NK-92 (cell line): ENCODE measurements around the gene CHORDC1.
"Not testable (repeated sequence)": the region's sequence is repeated elsewhere in the genome, so short reads cannot be mapped to it uniquely, and the experiment has no call there.

ENCODE experiments used
- DNase-seq: peaks from one replicate; lab custom pipeline; 2025; ENCODE audit not compliant: unreplicated experiment; lab: John Stamatoyannopoulos, UW

The CHORDC1 gene

GRCh38 chr11:90222459-90223247, at the start of gene CHORDC1:
Gene CHORDC1 (minus strand): TSS chr11:90223049. CDS start chr11:90222954, 95 bp downstream.
- DNase-seq: peak; percentile 72

GRCh38 chr11:90257158-90257525, 34.3 kb upstream of the CHORDC1 start:
- DNase-seq: no peak

DNA sequence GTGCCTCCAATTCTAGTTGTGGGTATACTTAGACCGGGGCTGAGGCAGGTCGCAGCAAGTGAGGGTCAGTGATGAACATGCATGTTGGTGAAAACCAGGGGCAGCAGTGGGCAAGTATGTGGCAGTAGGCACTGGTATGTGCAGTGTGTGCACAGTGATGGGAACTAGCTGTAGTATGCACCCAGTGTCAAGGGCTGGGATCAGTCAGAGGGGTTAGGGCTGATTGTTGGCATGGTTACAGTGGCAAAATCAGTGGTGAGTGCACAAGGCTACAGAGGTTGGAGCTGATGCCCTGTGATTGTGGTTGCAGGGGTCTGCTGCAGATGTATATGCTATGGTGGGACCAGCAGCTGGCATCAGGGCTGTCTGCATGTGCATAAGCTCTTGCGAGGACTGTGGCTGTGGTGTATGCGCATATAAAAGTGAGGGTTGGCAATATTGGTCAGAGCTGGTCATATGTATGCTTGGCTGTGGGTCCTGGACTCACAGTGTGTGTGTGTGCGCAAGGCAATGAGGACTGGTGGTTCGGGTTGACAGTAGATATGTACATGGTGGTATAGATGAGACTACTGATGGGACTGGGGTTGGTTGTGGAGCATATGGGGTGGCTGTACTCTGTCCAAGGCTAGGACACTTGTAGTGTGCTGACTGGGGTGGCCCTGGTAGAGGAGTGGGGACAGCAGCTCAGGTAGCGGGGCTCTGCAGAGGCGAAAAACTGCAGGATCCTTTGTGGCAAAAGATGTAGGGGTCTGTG, 33.7 kb upstream of the CHORDC1 start:
- no peak for DNase-seq

DNA sequence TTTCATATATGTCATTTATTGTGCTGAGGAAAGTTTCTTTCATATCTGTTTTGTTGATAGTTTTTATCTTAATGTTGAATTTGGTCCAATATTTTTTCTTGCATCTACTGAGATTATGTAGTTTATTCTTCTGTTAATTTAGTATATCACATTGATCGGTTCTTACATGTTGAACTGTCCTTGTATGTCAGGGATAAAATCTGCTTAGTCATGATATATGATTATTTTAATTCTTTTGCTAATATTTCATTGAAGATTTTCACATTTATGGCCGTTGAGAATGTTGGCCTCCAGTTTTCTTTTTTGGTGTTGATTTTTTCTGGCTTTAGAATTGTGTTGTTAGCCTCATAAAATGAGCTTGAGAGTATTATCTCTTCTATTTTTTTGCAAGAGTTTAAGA, 31.2 kb upstream of the CHORDC1 start:
- no peak for DNase-seq

DNA sequence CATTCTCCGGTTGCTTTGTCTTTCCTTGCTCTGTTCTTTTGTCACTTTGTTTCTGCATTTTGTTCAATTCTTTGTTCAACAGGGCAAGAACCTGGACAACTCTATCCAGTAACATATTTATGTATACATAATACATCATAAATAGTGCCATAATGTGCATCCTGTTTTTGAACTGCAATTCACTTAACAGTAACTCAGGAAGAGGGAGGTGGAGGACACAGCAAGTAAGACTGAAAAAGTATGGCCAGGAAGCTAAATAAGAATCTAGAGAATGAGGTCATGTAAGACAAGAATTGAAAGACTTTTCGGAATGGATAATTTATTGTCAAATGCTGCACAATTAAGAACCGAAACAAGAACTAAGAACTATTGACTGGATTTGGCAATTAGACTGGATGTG, 29.2 kb upstream of the CHORDC1 start:
- no peak for DNase-seq

GRCh38 chr11:90251599-90251998, 28.8 kb upstream of the CHORDC1 start:
- no peak for DNase-seq

- DNase-seq: no peak
Observed at GRCh38 chr11:90250970-90251369, 28.1 kb upstream of the CHORDC1 start.

DNA sequence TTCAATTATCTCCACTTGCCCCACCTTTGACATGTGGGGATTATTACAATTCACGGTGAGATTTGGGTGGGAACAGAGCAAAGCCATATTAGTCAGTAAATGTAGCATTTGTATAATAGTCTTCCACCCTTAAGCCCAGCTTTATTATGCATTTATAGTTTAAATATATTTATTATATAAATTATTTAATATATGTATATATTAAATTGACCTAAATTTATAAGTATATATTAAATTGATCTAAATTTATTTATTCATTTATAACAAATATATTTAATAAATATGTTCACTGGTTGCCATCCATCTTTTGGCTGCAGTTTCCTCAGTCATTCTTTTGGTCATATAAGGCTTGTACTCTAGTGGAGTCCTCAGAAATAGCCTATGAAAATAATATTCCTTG, 23.6 kb upstream of the CHORDC1 start:
- no peak for DNase-seq

DNA sequence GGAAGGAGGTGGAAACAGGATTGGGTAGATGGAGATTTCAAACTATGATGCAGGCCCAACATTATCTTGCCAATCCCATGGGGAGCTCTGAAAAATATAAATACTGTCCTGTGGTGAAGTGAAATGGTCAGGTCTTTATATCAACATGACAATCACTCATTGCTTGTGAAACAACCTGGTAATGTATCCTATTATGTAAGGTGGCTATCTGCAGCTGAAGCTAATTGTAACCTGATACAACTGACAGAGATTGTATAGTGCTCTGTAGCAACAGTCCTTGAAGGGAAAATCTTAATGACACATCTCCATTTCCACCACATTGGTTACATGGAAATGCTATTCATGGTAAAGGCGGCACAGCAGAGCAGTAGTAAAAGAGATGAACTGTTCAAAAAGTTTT, 20.7 kb upstream of the CHORDC1 start:
- no peak for DNase-seq

DNA sequence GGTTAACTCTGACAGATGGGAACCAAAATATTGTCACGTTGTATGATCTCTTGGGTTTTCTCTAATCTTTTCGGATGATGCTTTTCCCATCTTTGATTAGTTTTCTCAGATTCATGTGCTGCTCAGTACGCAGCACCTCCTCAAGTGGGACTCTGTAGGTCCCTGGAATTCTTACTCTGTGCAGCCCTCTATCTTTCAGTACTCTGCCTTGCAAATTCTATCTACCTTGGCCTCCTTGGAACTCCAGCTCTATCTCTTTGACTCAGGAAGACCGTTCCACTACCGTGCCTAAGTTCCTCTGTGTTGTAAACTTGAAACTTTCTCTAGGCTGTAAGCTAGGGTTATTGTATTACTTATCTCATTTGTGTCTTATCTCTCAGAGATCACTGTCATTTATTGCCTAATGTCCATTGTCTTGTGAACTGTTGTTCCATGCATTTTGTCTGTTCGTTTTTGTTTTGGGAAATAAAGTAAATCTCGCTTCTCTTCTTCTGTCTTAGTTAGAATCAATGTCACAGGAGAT, 20.1 kb upstream of the CHORDC1 start:
- no peak for DNase-seq

GRCh38 chr11:90241414-90241813, 18.6 kb upstream of the CHORDC1 start:
- DNase-seq: no peak

DNA sequence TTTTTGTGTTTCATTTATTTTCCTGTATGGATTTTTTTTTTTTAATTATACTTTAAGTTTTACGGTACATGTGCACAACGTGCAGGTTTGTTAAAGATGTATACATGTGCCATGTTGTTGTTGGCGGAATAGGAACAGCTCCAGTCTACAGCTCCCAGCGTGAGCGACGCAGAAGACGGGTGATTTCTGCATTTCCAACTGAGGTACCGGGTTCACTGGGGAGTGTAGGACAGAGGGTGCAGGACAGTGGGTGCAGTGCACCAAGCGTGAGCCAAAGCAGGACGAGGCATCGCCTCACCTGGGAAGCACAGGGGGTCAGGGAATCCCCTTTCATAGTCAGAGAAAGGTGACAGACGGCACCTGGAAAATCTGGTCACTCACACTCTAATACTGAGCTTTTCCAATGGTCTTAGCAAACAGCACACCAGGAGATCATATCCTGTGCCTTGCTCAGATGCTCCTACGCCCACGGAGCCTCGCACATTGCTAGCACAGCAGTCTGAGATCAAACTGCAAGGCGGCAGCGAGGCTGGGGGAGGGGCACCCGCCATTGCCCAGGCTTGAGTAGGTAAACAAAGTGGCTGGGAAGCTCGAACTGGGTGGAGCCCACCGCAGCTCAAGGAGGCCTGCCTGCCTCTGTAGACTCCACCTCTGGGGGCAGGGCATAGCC, 17.3 kb upstream of the CHORDC1 start:
- DNase-seq: not testable (repeated sequence)

DNA sequence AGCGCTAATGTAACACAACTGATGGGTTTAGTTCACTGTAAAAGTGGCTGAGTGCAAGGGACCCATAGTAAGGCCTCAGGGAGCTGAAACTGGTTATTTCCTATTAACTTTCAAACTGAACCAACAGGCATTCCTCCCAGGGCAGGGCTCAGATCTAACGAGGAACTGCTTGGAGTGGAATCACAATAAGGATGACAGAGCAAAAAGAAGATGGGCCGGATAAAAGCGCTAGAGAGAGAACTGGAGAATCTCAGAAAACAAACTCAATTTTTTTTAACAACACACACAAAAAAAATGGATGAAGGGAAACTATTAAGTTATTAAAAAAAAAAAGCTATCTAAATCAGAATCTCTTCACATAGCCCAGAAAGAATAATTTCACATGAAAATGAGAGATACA, 14.2 kb upstream of the CHORDC1 start:
- DNase-seq: no peak

- DNase-seq: no peak
Observed at GRCh38 chr11:90235526-90235925, 12.7 kb upstream of the CHORDC1 start.

DNA sequence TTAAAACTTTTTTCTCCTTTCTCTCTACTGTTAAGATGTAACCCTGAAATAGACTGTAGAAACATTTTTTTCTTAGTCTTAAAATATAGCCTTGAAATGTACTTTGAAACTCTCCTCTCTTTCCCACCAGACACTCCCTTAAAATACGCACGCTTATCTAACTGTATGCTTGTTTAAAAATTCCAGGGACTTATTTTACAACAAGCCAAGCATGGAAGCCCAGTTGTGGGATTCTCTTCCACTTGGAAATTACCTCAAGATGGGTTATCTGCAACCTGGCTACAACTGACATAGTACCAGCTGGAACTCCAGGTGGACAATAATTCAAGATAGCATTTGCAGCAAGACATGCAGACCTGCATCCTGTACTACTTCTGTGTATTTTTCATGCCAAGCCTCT, 12.1 kb upstream of the CHORDC1 start:
- DNase-seq: no peak

GRCh38 chr11:90229791-90230190, 6.9 kb upstream of the CHORDC1 start:
- DNase-seq: no peak

DNA sequence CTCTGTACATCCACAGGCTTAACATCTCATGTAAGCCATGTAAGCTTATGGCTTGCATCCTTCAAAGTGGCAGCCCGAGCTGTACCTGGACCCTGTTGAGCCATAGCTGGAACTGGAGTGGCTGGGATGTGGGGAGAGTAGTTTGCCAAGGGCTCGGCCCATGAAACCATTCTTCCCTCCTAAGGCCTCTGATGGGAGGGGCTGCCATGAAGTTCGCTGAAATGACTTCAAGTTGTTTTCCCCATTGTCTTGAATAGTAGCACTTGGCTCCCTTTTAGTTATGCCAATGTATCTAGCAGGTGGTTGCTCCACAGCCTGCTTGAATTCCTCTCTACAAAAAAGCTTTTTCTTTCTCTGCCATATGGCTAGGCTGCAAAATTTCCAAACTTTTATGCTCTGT, 5.2 kb upstream of the CHORDC1 start:
- DNase-seq: no peak

- DNase-seq: no peak
Observed at GRCh38 chr11:90223248-90223585, 368 bp upstream of the CHORDC1 start.

GRCh38 chr11:90221803-90222458, 918 bp downstream of the CHORDC1 start:
- no peak for DNase-seq

DNA sequence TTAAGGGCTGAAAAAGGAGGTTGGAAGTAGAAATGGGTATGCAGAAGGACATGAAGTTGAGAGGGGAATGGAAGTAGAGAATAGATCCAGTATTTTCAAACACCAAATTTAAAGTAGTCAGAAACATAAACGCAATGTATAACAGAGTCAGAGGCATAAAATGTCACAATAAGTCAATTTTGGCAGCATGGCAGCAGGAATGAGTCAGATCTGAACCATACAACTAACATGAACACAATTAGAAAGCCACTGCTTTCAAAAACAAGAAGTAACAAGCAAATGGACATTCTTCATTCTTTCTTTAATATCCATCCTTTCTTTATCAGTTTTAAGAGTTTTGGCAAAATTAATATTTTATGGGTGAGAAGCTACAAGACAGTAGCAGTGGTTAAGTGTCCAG, 2.5 kb downstream of the CHORDC1 start:
- no peak for DNase-seq

- DNase-seq: no peak
Observed at GRCh38 chr11:90219438-90219837, 3.4 kb downstream of the CHORDC1 start.
